Measurements from ENCODE around the gene LMOD3. TPM values are rescaled to one million over a fixed set of nuclear protein-coding genes. Genes with fewer than 3 reads are reported as not detected.

Gene LMOD3
- total RNA-seq, 1 donor from 2014 or later: 0.12 TPM

GRCh38 chr3:69126999-69127398, 4.6 kb upstream of the LMOD3 start:
- H3K4me3 ChIP-seq: no peak overlapping the region
- H3K9me3 ChIP-seq: no peaks in the 10 kb centered on the region
- TF ChIP-seq CTCF (IDR thresholded peaks at IDR 0.05): no peak
- intact Hi-C loops (cut with DNase I): no loop called here
- no peak for DNase-seq
- no peaks in the 10 kb centered on the region for H3K27me3 ChIP-seq (ENCODE audit: low read depth)
- no peaks in the 10 kb centered on the region for H3K4me1 ChIP-seq
- H3K36me3 ChIP-seq: no peaks in the 10 kb centered on the region
- H3K27ac ChIP-seq: no peak overlapping the region
- no peak for ATAC-seq

- TF ChIP-seq CTCF (IDR thresholded peaks at IDR 0.05): no peak
- Histone ChIP-seq H3K4me3 (no peak overlapping the region), H3K27me3 (ENCODE audit: low read depth) (no peaks in the 10 kb centered on the region), H3K36me3 (no peaks in the 10 kb centered on the region), H3K4me1 (no peaks in the 10 kb centered on the region), H3K27ac (no peak overlapping the region), H3K9me3 (no peaks in the 10 kb centered on the region)
- ATAC-seq (no peak), DNase-seq (no peak)
- intact Hi-C loops (cut with DNase I): no loop called here
These were observed 3.8 kb upstream of the LMOD3 start for GRCh38 chr3:69126216-69126615.

GRCh38 chr3:69121950-69122349, 445 bp downstream of the LMOD3 start:
- intact Hi-C loops (cut with DNase I): no loop called here
- H3K27ac ChIP-seq: peak overlapping the region; percentile 7
- H3K9me3 ChIP-seq: no peaks in the 10 kb centered on the region
- no peak for DNase-seq
- H3K27me3 ChIP-seq (ENCODE audit: low read depth): no peaks in the 10 kb centered on the region
- TF ChIP-seq CTCF (IDR thresholded peaks at IDR 0.05): no peak
- H3K4me1 ChIP-seq: no peaks in the 10 kb centered on the region
- no peaks in the 10 kb centered on the region for H3K36me3 ChIP-seq
- no peak overlapping the region for H3K4me3 ChIP-seq
- no peak for ATAC-seq

GRCh38 chr3:69121513-69121912, 882 bp downstream of the LMOD3 start:
- no peak for TF ChIP-seq CTCF (IDR thresholded peaks at IDR 0.05)
- intact Hi-C loops (cut with DNase I): no loop called here
- H3K27ac ChIP-seq: peak overlapping the region; percentile 7
- H3K4me1 ChIP-seq: no peaks in the 10 kb centered on the region
- no peaks in the 10 kb centered on the region for H3K27me3 ChIP-seq (ENCODE audit: low read depth)
- no peak overlapping the region for H3K4me3 ChIP-seq
- ATAC-seq: no peak
- H3K36me3 ChIP-seq: no peaks in the 10 kb centered on the region
- DNase-seq: no peak
- H3K9me3 ChIP-seq: no peaks in the 10 kb centered on the region

GRCh38 chr3:69120879-69121464, 1.4 kb downstream of the LMOD3 start:
- Histone ChIP-seq H3K9me3 (no peaks in the 10 kb centered on the region), H3K36me3 (no peaks in the 10 kb centered on the region), H3K4me3 (no peak overlapping the region), H3K27ac (no peak overlapping the region), H3K4me1 (no peaks in the 10 kb centered on the region), H3K27me3 (ENCODE audit: low read depth) (no peaks in the 10 kb centered on the region)
- peak; percentile 94 for TF ChIP-seq CTCF (IDR thresholded peaks at IDR 0.05)
- DNase-seq: no peak
- intact Hi-C loops (cut with DNase I): no loop called here
- peak; percentile 77 to 80 for ATAC-seq
